Glutamatergic neuron (in vitro differentiated cells): Measurements from ENCODE around the gene CEP72. TPM values are rescaled to one million over a fixed set of nuclear protein-coding genes. Genes with fewer than 3 reads are reported as not detected.

Source experiments
- DNase-seq: peaks from one replicate; pipeline ENCODE4 v3.0.0; 2022
- H3K27ac Mint-ChIP-seq: one replicate; pipeline ENCODE4 v1.8.0; 2020; ENCODE audit warnings: mild to moderate bottlenecking, mixed read lengths, inconsistent platforms; ENCODE audit not compliant: unreplicated experiment
- H3K27me3 Mint-ChIP-seq: one replicate; pipeline ENCODE4 v1.8.0; 2020; ENCODE audit warnings: mild to moderate bottlenecking, moderate library complexity, mixed read lengths, inconsistent platforms; ENCODE audit not compliant: unreplicated experiment
- H3K36me3 Mint-ChIP-seq: one replicate; pipeline ENCODE4 v1.8.0; 2020; ENCODE audit warnings: mild to moderate bottlenecking, mixed read lengths, inconsistent platforms; ENCODE audit not compliant: unreplicated experiment
- H3K4me1 Mint-ChIP-seq: one replicate; pipeline ENCODE4 v1.8.0; 2020; ENCODE audit warnings: mild to moderate bottlenecking, low read depth, mixed read lengths, inconsistent platforms; ENCODE audit not compliant: unreplicated experiment
- H3K4me3 Mint-ChIP-seq: one replicate; pipeline ENCODE4 v1.8.0; 2020; ENCODE audit warnings: mild to moderate bottlenecking, mixed read lengths, inconsistent platforms; ENCODE audit not compliant: unreplicated experiment
- H3K9me3 Mint-ChIP-seq: one replicate; pipeline ENCODE4 v1.8.0; 2020; ENCODE audit warnings: mild to moderate bottlenecking, moderate library complexity, mixed read lengths, inconsistent platforms; ENCODE audit not compliant: unreplicated experiment
- CTCF ChIP-seq: fragments of 200-600 bp; sonication (generic); IDR thresholded peaks from one replicate; pipeline ENCODE4 v1.5.0; 2021; ENCODE audit not compliant: partially characterized antibody, unreplicated experiment
- long read RNA-seq: library from polyadenylated mRNA; unstranded; transcript quantifications from one replicate; pipeline ENCODE4 v2.0.0, GENCODE V29; 2020; ENCODE audit not compliant: unreplicated experiment
- total RNA-seq: library from RNA; stranded (reverse); fragmentation: NEBNext Ultra II Directional; extraction: Animal tissue kit (Norgen Biotek cat#: 25700); gene quantifications from one replicate; pipeline ENCODE4 v1.2.1, GENCODE V29; 2021; ENCODE audit not compliant: unreplicated experiment

Gene CEP72
- total RNA-seq, result 43.9 TPM
- long read RNA-seq, partial matches to known transcripts, result 0 of 4 reads
- long read RNA-seq, other reads (novel, unspliced or antisense), result 1 of 4 reads

GRCh38 chr5:611731-612486 lies at the start of gene CEP72:
TSS of gene CEP72 (plus strand) at chr5:612340. CDS start at chr5:612362, 22 bp downstream.
- peak within 1 kb of the TSS; percentile 17 for H3K27ac Mint-ChIP-seq
- peak within 1 kb of the TSS; percentile 93 for H3K4me3 Mint-ChIP-seq
- no peaks in the 10 kb centered on the region for H3K36me3 Mint-ChIP-seq
- DNase-seq, result peak; percentile 96
- H3K27me3 Mint-ChIP-seq, result peaks cover 12% of the 10 kb centered on the region
- H3K4me1 Mint-ChIP-seq, result peaks cover 5% of the 10 kb centered on the region
- no peak for TF ChIP-seq CTCF
- peaks cover 11% of the 10 kb centered on the region for H3K9me3 Mint-ChIP-seq

GRCh38 chr5:565782-566440 lies 46.2 kb upstream of the CEP72 start:
- peaks cover 11% of the 10 kb centered on the region for H3K27me3 Mint-ChIP-seq

GRCh38 chr5:566636-567309 lies 45.4 kb upstream of the CEP72 start:
- Mint-ChIP-seq H3K36me3 (peaks cover 12% of the 10 kb centered on the region), H3K4me3 (no peak overlapping the region), H3K27ac (no peak overlapping the region), H3K27me3 (peaks cover 11% of the 10 kb centered on the region), H3K9me3 (peaks cover 6% of the 10 kb centered on the region), H3K4me1 (peaks cover 2% of the 10 kb centered on the region)
- TF ChIP-seq CTCF, result no peak
- no peak for DNase-seq

More at GRCh38 chr5:565782-566440, 46.2 kb upstream of the CEP72 start:
- Mint-ChIP-seq H3K4me1 (peaks cover 2% of the 10 kb centered on the region), H3K36me3 (peaks cover 12% of the 10 kb centered on the region), H3K27ac (no peak overlapping the region), H3K4me3 (no peak overlapping the region), H3K9me3 (peaks cover 7% of the 10 kb centered on the region)
- DNase-seq, result no peak
- TF ChIP-seq CTCF, result no peak

- peaks cover 12% of the 10 kb centered on the region for H3K36me3 Mint-ChIP-seq
- no peak for DNase-seq
- no peak overlapping the region for H3K4me3 Mint-ChIP-seq
- H3K9me3 Mint-ChIP-seq, result peaks cover 10% of the 10 kb centered on the region
- H3K27ac Mint-ChIP-seq, result peak overlapping the region; percentile 22
- peaks cover 11% of the 10 kb centered on the region for H3K27me3 Mint-ChIP-seq
- peaks cover 7% of the 10 kb centered on the region for H3K4me1 Mint-ChIP-seq
- TF ChIP-seq CTCF, result no peak
Observed at GRCh38 chr5:567664-568060, 44.5 kb upstream of the CEP72 start.
